Thoracic aorta (tissue), 2 donors: ENCODE measurements around the gene ZNF205. TPM values are rescaled to one million over a fixed set of nuclear protein-coding genes. Genes with fewer than 3 reads are reported as not detected.

Experiments
- ATAC-seq: fragments of 150-250 bp; one replicate; pipeline ENCODE4 v1.8.0; 2017; ENCODE audit warnings: low read depth; ENCODE audit not compliant: insufficient number of reproducible peaks, low FRiP score
- DNase-seq: peaks from one replicate; pipeline ENCODE4 v3.0.0-alpha.2; 2020; ENCODE audit warnings: low spot score
- H3K27ac ChIP-seq, 2 donors: fragments of 200-600 bp; sonication (generic); 1 replicate in 1 of 2; 2 replicates in 1 of 2; pipeline ENCODE4 v1.5.1; 2016; ENCODE audit warnings: mild to moderate bottlenecking in 2 of 2, moderate library complexity in 2 of 2
- H3K27me3 ChIP-seq: fragments of 200-600 bp; sonication (generic); replicated peaks from 2 replicates; pipeline ENCODE4 v1.6.0; 2016; ENCODE audit warnings: mild to moderate bottlenecking; ENCODE audit not compliant: insufficient read depth
- H3K36me3 ChIP-seq: fragments of 200-600 bp; sonication (generic); one replicate; pipeline ENCODE4 v1.5.1; 2016
- H3K4me1 ChIP-seq, 2 donors: fragments of 200-600 bp; sonication (generic); 1 replicate in 1 of 2; 2 replicates in 1 of 2; pipeline versions ENCODE4 v1.5.1 to v1.6.0; 2016; ENCODE audit warnings: low read depth in 2 of 2, mild to moderate bottlenecking in 1 of 2; ENCODE audit not compliant: control insufficient read depth in 1 of 2
- H3K4me3 ChIP-seq: fragments of 200-600 bp; sonication (generic); 2 replicates; pipeline ENCODE4 v1.5.1; 2016; ENCODE audit warnings: mild to moderate bottlenecking
- H3K9me3 ChIP-seq: fragments of 200-600 bp; sonication (generic); 2 replicates; pipeline ENCODE4 v1.5.1; 2016
- total RNA-seq, 2 donors: library from RNA; depleted of rRNA; stranded (reverse); fragments of >200 nt; gene quantifications; one replicate each; pipeline versions ENCODE4 v1.1.0 to v1.2.3, GENCODE V29; 2016
- TF ChIP-seq, protein P1 (sequence below): fragments of 200-600 bp; sonication (generic); IDR thresholded peaks from one replicate; pipeline ENCODE4 v1.5.1; 2019; ENCODE audit warnings: antibody characterized with exemption

Gene ZNF205
- total RNA-seq, 2 donors from 2014 or later, result 16.4 to 19.4 TPM

DNA sequence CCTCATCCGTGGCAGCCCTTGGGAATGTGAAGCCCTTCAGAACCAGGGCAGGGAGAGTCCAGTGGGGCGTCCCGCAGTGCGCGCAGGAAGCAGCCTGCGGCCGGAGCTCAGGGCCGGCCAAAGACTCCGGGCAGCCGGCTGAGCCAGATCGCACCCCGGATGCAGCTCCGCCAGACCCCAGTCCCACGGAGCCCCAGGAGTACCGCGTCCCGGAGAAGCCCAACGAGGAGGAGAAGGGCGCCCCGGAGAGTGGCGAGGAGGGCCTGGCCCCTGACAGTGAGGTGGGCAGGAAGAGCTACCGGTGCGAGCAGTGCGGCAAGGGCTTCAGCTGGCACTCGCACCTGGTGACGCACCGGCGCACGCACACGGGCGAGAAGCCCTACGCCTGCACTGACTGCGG, 6.9 kb downstream of the ZNF205 start:
- TF ChIP-seq, protein P1, sequence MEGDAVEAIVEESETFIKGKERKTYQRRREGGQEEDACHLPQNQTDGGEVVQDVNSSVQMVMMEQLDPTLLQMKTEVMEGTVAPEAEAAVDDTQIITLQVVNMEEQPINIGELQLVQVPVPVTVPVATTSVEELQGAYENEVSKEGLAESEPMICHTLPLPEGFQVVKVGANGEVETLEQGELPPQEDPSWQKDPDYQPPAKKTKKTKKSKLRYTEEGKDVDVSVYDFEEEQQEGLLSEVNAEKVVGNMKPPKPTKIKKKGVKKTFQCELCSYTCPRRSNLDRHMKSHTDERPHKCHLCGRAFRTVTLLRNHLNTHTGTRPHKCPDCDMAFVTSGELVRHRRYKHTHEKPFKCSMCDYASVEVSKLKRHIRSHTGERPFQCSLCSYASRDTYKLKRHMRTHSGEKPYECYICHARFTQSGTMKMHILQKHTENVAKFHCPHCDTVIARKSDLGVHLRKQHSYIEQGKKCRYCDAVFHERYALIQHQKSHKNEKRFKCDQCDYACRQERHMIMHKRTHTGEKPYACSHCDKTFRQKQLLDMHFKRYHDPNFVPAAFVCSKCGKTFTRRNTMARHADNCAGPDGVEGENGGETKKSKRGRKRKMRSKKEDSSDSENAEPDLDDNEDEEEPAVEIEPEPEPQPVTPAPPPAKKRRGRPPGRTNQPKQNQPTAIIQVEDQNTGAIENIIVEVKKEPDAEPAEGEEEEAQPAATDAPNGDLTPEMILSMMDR, result no peak
- Histone ChIP-seq H3K27me3 (no peaks in the 10 kb centered on the region), H3K27ac (no peak overlapping the region), H3K4me3 (no peak overlapping the region), H3K36me3 (peaks cover 23% of the 10 kb centered on the region), H3K4me1 (peaks cover 0 to 15% of the 10 kb centered on the region in 2 donors), H3K9me3 (no peaks in the 10 kb centered on the region)
- DNase-seq (no peak), ATAC-seq (no peak)

- no peaks in the 10 kb centered on the region for H3K27me3 ChIP-seq
- ATAC-seq, result no peak
- H3K9me3 ChIP-seq, result no peaks in the 10 kb centered on the region
- peaks cover 19% of the 10 kb centered on the region for H3K36me3 ChIP-seq
- DNase-seq, result no peak
- peaks cover 0 to 10% of the 10 kb centered on the region in 2 donors for H3K4me1 ChIP-seq
- TF ChIP-seq, protein P1, result no peak
- H3K27ac ChIP-seq, result no peak overlapping the region
- H3K4me3 ChIP-seq, result no peak overlapping the region
Measured at GRCh38 chr16:3119701-3120408, 7.5 kb downstream of the ZNF205 start.

DNA sequence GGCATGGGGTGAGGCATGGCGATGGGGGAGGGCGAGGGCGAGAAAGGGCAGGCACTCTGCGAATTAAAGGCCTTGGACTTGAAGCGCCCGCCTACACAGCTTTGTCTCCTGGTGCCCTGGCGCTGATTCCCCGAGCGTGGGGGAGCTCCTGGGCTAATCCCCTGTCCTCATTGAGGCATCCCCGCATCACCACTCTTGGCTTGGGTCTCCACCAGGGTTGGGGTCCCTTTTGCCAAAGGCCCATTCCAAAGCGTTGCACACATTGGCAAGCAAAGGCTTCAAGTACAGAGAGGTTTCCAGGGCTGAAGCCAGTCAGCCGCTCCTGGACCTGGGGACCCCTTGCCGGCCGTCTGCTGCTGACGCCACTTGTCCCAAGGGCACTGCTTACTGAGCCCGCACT, 8.0 kb downstream of the ZNF205 start:
- H3K36me3 ChIP-seq, result peaks cover 17% of the 10 kb centered on the region

GRCh38 chr16:3121851-3122467, 9.6 kb downstream of the ZNF205 start:
- H3K36me3 ChIP-seq, result peaks cover 9% of the 10 kb centered on the region
- no peaks in the 10 kb centered on the region for H3K9me3 ChIP-seq

More for the DNA sequence above, 8.0 kb downstream of the ZNF205 start:
- TF ChIP-seq, protein P1, result no peak
- Histone ChIP-seq H3K4me3 (no peak overlapping the region), H3K9me3 (no peaks in the 10 kb centered on the region), H3K27me3 (no peaks in the 10 kb centered on the region), H3K4me1 (peaks cover 0 to 13% of the 10 kb centered on the region in 2 donors), H3K27ac (no peak overlapping the region)
- DNase-seq, result no peak
- ATAC-seq, result no peak

GRCh38 chr16:3122926-3123570, 10.7 kb downstream of the ZNF205 start:
- peaks cover 0 to 13% of the 10 kb centered on the region in 2 donors for H3K4me1 ChIP-seq
- DNase-seq, result no peak
- TF ChIP-seq, protein P1, result no peak
- H3K4me3 ChIP-seq, result no peak overlapping the region
- no peaks in the 10 kb centered on the region for H3K27me3 ChIP-seq
- no peak overlapping the region for H3K27ac ChIP-seq
- H3K9me3 ChIP-seq, result no peaks in the 10 kb centered on the region
- ATAC-seq, result no peak
- peaks cover 8% of the 10 kb centered on the region for H3K36me3 ChIP-seq

More at GRCh38 chr16:3121851-3122467, 9.6 kb downstream of the ZNF205 start:
- no peaks in the 10 kb centered on the region for H3K27me3 ChIP-seq
- DNase-seq (no peak), ATAC-seq (no peak)
- H3K4me3 ChIP-seq, result no peak overlapping the region
- no peak overlapping the region for H3K27ac ChIP-seq
- H3K4me1 ChIP-seq, result peaks cover 0 to 13% of the 10 kb centered on the region in 2 donors
- TF ChIP-seq, protein P1, result no peak
